Renal pelvis (tissue), 4 donors: ENCODE measurements around the gene METAP1. TPM values are rescaled to one million over a fixed set of nuclear protein-coding genes. Genes with fewer than 3 reads are reported as not detected.
"Not testable (repeated sequence)": the region's sequence is repeated elsewhere in the genome, so short reads cannot be mapped to it uniquely, and the experiment has no call there.

Experiments
- DNase-seq: peaks from one replicate; pipeline ENCODE4 v3.0.0-alpha.2; 2013
- polyA plus RNA-seq, 3 donors: library from polyadenylated mRNA; unstranded; fragments of 120-200 nt; gene quantifications; one replicate each; pipeline ENCODE4 v1.2.1, GENCODE V29; 2013; ENCODE audit not compliant: insufficient read length in 3 of 3

The METAP1 gene
- polyA plus RNA-seq, 3 donors, result 62.1 to 77.4 (median 67.6) TPM

GRCh38 chr4:99088481-99089365, 93.2 kb downstream of the METAP1 start, which contains the start of gene ADH5:
ADH5 (minus strand) TSS chr4:99088788; CDS start chr4:99088700, 88 bp downstream.
- DNase-seq, result peak; percentile 87

GRCh38 chr4:99090481-99091215, 95.1 kb downstream of the METAP1 start:
- no peak for DNase-seq

- DNase-seq, result no peak
Observed at GRCh38 chr4:99091216-99091575, 95.7 kb downstream of the METAP1 start.

GRCh38 chr4:99091841-99092240, 96.3 kb downstream of the METAP1 start:
- not testable (repeated sequence) for DNase-seq

- DNase-seq, result no peak
Observed at GRCh38 chr4:99099311-99099710, 103.8 kb downstream of the METAP1 start.

GRCh38 chr4:99099814-99100213, 104.3 kb downstream of the METAP1 start:
- not testable (repeated sequence) for DNase-seq

- DNase-seq, result no peak
Observed at GRCh38 chr4:99100876-99101275, 105.4 kb downstream of the METAP1 start.

- DNase-seq, result no peak
Observed at GRCh38 chr4:99102634-99103033, 107.1 kb downstream of the METAP1 start.

- DNase-seq, result no peak
Observed at GRCh38 chr4:99103166-99103565, 107.6 kb downstream of the METAP1 start.

- no peak for DNase-seq
Observed at GRCh38 chr4:99104153-99104552, 108.6 kb downstream of the METAP1 start.

GRCh38 chr4:99109286-99109685, 113.8 kb downstream of the METAP1 start:
- not testable (repeated sequence) for DNase-seq

Other genes with a start within 250 kb of the METAP1 start
- gene EIF4E, start 66.6 kb upstream of the METAP1 start, polyA plus RNA-seq, result 100 to 1,000 TPM; 108 to 129 (median 125) TPM
- 100 to 1,000 TPM; 259 to 262 (median 262) TPM for gene ADH5, start 93.1 kb downstream of the METAP1 start, polyA plus RNA-seq
- 1 to 10 TPM in 1 of 3 donors, under 1 TPM in 2; 0.47 to 1.1 (median 0.99) TPM for gene ADH4, start 148.6 kb downstream of the METAP1 start, polyA plus RNA-seq
- 10 to 100 TPM; 27.3 to 34.6 (median 31.8) TPM for gene ADH6, start 223.5 kb downstream of the METAP1 start, polyA plus RNA-seq